HTERT RPE-1 (cell line): Measurements from ENCODE around the gene CDC25C.

Experiments
- in situ Hi-C: fragments of 300-500 bp; cut with MboI; formaldehyde crosslinking; loops from 4 replicates; pipeline ENCODE4 v1.14.3; 2020; ENCODE audit warnings: low sequenced_read_pairs

Gene CDC25C

DNA sequence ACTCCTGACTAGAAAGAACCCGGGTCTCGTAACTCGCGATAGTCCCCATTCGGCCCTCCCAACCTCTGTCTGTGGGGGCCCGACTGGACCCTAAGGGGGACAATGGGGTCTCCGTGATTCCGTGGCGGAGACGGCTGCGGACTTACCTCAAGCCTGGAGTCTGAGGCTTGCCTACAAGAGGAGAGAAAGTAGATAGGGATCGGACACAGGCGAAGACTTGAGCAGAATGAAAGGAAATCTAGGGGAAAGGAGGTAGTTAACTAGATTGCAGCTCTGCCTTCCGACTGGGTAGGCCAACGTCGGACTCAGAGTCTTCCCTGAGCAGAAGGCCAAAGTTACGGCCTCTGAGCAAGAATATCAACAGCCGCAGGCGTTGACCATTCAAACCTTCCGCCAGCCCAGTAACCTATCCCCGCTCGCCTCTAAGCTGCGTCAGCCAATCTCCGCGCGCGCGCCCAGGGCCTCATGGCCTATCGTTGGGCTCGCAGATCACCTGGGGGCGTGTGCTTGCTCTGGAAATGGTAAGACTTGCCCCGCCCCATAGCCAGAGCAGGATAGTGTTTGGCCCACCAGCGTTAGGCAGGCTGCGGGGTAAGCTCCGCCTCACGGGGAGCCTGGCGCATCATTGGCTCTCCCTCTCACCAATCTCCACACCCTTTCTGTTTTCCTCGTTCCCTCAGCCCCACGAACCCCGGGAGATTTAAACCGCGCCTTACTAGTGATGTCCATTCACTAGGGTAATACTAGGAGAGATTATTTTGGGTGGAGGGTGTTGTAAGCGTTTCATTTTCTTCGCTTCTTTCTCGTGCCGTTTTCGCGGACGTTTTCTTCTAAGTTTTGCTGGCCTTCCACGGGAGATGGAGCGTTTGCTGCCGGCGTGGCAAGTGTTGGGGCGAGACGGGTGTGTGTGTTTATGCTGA, at the start of gene CDC25C:
CDC25C (minus strand) TSS at position 356 of the 920 bp plus-strand sequence. CDS start 624 bp downstream, outside the sequence.
- in situ Hi-C loops, result no loop called here

DNA sequence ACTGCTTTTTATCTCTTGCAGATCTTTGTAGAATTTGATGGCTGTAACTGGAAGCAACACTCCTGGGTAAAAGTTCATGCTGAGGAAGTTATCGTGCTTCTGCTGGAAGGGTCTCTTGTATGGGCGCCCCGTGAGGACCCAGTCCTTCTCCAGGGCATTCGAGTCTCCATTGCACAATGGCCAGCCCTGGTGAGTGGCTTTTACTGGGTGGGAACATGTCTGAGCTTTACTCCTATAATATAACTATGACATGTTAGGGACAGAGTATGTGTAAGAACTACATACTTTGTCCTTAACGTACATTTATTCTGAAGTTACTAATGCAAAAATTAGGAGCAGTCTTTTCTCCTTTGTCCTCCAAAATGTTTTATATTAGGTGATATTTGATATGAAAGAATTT, 41.0 kb upstream of the CDC25C start:
- in situ Hi-C loops, result no loop called here

GRCh38 chr5:138372225-138372624, 40.6 kb upstream of the CDC25C start:
- in situ Hi-C loops, result no loop called here

DNA sequence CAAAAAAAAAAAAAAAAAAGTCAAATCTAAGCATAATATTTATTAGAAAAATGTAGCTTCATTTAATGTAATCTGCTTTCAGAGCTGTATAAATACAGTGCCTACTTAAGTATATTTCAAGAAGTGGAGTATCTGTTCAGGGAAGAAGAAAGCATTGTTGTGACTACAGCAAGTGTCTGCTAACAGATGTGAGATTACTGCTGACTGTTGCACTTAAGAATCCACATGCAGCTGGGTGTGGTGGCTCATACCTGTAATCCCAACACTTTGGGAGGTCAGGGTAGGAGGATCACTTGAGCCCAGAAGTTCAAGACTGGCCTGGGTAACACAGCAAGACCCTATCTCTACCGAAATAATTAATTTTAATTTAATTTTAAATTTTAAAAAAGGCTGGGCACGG, 39.9 kb upstream of the CDC25C start:
- in situ Hi-C loops, result no loop called here

GRCh38 chr5:138370537-138370936, 38.9 kb upstream of the CDC25C start:
- in situ Hi-C loops, result no loop called here

GRCh38 chr5:138369706-138370105, 38.1 kb upstream of the CDC25C start:
- in situ Hi-C loops, result no loop called here

GRCh38 chr5:138369261-138369660, 37.7 kb upstream of the CDC25C start:
- in situ Hi-C loops, result no loop called here

DNA sequence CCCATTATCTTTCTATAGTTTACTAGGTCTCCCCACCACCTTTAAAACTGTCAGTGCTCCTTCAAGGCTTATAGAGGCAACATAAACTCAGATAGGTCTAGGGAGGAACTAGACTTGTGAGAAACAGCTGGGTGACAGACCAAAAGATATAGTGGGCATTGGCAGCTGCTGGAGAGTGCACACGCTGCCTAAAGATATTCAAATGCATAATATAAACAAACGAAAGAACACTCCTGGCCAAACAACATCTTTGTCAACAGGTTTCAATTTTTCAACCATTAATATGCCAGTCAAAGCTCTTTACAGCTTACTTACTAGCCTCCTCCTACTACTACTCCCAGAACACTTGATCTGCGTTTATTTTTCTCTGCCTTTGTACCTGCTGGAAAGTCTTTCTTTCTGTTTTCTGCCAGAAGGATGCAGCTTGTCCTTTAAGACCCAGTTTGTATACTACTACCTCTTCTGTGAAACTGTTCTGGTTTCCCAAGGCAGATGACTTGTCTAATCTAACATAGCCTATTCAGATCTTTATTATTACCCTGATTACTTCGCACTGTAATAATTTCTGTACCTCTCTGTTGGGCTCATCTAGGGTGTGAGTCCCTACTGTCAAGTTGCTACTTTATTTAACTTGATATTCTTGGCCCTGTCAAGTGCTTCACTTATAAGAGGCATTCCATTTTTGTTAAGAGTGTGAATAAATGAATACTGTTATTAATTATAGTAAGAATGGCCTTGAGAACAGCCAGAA, 35.2 kb upstream of the CDC25C start:
- in situ Hi-C loops, result no loop called here

- in situ Hi-C loops, result no loop called here
Measured at GRCh38 chr5:138364576-138364975, 33.0 kb upstream of the CDC25C start.

GRCh38 chr5:138360941-138361452, 29.4 kb upstream of the CDC25C start:
- in situ Hi-C loops, result no loop called here

- in situ Hi-C loops, result no loop called here
Measured at GRCh38 chr5:138359621-138360020, 28.0 kb upstream of the CDC25C start.

DNA sequence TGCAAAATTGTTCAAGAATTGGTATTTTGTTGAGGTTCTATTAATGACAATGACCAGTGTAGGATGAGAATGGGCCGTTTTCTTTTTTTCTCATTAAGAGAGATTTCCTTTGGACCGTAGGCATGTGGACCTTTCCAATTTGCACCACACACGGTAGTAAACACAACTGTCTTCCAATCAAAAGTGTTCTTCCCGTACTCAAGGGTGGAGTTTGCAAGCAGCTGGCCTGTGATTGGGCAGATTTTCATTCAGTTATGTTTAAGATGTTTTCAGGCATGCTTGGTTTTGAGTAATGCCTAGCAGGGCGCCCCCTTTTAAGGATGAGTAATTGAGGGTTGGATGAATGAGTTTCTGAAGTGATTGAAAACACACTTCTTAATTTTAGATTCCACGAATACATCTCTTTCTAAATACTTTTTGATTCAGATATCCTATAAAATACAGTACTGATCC, 23.3 kb upstream of the CDC25C start:
- in situ Hi-C loops, result no loop called here

GRCh38 chr5:138354387-138354786, 22.8 kb upstream of the CDC25C start:
- in situ Hi-C loops, result no loop called here

DNA sequence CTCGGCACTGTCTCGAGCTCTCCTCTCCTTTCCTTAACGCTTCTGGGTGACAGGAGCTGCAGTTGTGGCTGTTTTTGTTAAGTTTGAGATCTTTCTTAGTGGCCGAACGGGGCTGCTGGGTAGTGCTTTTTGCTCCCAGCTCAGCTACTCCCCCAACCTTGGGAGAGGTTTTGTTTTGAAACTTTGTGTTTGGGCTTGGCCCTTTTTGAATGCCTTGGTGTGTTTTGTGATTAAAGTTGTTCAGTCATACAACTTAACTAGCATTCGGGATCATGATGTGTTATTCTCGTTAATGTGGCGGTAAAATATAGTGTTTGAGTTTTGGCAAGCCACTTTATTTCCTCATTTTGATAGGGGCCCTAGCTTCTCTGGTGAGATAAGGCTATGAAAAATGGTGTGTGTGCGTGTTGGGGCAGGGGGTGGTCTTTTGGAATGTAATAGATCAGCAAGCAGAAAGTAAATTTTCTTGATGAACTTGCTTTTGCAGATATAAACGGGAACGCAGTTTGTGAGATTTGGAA, 22.0 kb upstream of the CDC25C start:
- in situ Hi-C loops, result no loop called here

- in situ Hi-C loops, result no loop called here
Measured at GRCh38 chr5:138352722-138353559, 21.3 kb upstream of the CDC25C start.

DNA sequence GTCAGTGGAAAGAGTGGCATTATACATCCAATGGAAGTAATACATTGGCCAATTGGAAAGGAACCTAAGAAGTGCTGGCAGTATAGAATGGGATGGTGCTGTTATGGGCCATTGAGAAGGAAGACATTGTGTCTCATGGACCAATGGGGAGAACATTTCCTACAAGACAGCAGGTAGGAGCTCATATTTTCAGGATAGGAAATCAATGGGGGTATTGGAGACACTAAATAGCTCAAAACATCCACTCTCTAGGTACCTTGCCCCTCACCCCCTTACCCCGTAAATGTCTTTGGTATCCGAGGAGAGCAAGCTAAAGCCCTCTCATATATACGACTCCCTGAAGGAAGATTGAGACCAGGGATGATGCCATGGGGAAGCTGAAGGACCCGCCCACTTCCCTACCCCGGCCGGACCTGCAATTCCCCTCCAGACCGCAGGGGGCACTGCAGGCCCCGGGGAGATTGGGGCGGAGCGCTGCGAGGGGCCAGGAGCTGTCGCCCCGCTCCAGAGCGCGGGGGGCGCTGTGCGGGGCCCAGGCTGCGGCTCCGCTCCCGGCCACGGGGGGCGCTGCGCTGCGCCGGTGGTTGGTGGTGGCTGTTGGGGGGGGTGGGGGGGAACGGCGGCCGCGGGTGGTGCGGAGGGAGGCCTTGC, 20.6 kb upstream of the CDC25C start, which contains the start of gene KDM3B:
KDM3B (plus strand) TSS at position 615 of the 651 bp plus-strand sequence. CDS start 111 bp downstream, outside the sequence.
- in situ Hi-C loops, result no loop called here

- in situ Hi-C loops, result no loop called here
Measured at GRCh38 chr5:138351517-138351916, 19.9 kb upstream of the CDC25C start.

GRCh38 chr5:138351056-138351455, 19.5 kb upstream of the CDC25C start:
- in situ Hi-C loops, result no loop called here

- in situ Hi-C loops, result no loop called here
Measured at GRCh38 chr5:138350563-138350890, 18.9 kb upstream of the CDC25C start.
